Thyroid gland (tissue), 4 donors: Measurements from ENCODE around the gene SREBF1. TPM values are rescaled to one million over a fixed set of nuclear protein-coding genes. Genes with fewer than 3 reads are reported as not detected.

Source experiments
- DNase-seq, 2 donors: peaks; one replicate each; pipeline ENCODE4 v3.0.0-alpha.2; 2019
- H3K27ac ChIP-seq, 3 donors: fragments of 200-600 bp; sonication (generic); 1 replicate in 2 of 3; 2 replicates in 1 of 3; pipeline ENCODE4 v1.5.1; 2016 to 2019; ENCODE audit warnings: mild to moderate bottlenecking in 1 of 3, moderate library complexity in 1 of 3
- H3K27me3 ChIP-seq: fragments of 200-600 bp; sonication (generic); one replicate; pipeline ENCODE4 v1.5.1; 2019
- H3K36me3 ChIP-seq, 2 donors: fragments of 200-600 bp; sonication (generic); one replicate each; pipeline ENCODE4 v1.5.1; 2016 to 2019
- H3K4me1 ChIP-seq, 2 donors: fragments of 200-600 bp; sonication (generic); one replicate each; pipeline ENCODE4 v1.5.1; 2017 to 2019
- H3K4me3 ChIP-seq, 3 donors: fragments of 200-600 bp; sonication (generic); replicated peaks in 1 of 3; 1 replicate in 2 of 3; 2 replicates in 1 of 3; pipeline ENCODE4 v1.5.1; 2016; ENCODE audit warnings: mild to moderate bottlenecking in 1 of 3
- H3K9me3 ChIP-seq: fragments of 200-600 bp; sonication (generic); one replicate; pipeline ENCODE4 v1.5.1; 2017
- POLR2A ChIP-seq, 2 donors: fragments of 450-650 bp; IDR thresholded peaks; one replicate each; pipeline ENCODE4 v1.6.1; 2017; ENCODE audit warnings: antibody characterized with exemption in 2 of 2, mild to moderate bottlenecking in 2 of 2, moderate library complexity in 1 of 2
- WGBS, 2 donors: methylation state at CpG; one replicate each; pipeline ENCODE4 v1.1.5; 2017; 5-methylcytosine and 5-hydroxymethylcytosine counted together
- intact Hi-C: fragments of 100-400 bp; cut with DNase I; formaldehyde crosslinking; loops from one replicate; pipeline ENCODE4 v1.15.1; 2023
- total RNA-seq, 4 donors: library from RNA; depleted of rRNA; stranded (reverse); fragments of >200 nt; gene quantifications; one replicate each; pipeline ENCODE4 v1.2.3, GENCODE V29; 2016
- TF ChIP-seq, protein P1 (sequence below), 6 experiments: fragments of 200-600 bp in 3 of 6; fragments of 450-650 bp in 3 of 6; sonication (generic) in 3 of 6; IDR thresholded peaks; one replicate each; pipeline ENCODE4 v1.5.1; 2016 to 2019; ENCODE audit warnings: antibody characterized with exemption in 6 of 6, mild to moderate bottlenecking in 2 of 6, inconsistent platforms in 1 of 6, moderate library complexity in 1 of 6

The SREBF1 gene
- total RNA-seq, 4 donors from 2014 or later: 44.6 to 89.4 (median 63.0) TPM

- Histone ChIP-seq H3K4me1 (peaks cover 22 to 28% of the 10 kb centered on the region in 2 donors), H3K27ac (no peak overlapping the region), H3K4me3 (no peak overlapping the region), H3K27me3 (no peaks in the 10 kb centered on the region), H3K36me3 (peaks cover 4 to 43% of the 10 kb centered on the region in 2 donors), H3K9me3 (no peaks in the 10 kb centered on the region)
- TF ChIP-seq, protein P1, sequence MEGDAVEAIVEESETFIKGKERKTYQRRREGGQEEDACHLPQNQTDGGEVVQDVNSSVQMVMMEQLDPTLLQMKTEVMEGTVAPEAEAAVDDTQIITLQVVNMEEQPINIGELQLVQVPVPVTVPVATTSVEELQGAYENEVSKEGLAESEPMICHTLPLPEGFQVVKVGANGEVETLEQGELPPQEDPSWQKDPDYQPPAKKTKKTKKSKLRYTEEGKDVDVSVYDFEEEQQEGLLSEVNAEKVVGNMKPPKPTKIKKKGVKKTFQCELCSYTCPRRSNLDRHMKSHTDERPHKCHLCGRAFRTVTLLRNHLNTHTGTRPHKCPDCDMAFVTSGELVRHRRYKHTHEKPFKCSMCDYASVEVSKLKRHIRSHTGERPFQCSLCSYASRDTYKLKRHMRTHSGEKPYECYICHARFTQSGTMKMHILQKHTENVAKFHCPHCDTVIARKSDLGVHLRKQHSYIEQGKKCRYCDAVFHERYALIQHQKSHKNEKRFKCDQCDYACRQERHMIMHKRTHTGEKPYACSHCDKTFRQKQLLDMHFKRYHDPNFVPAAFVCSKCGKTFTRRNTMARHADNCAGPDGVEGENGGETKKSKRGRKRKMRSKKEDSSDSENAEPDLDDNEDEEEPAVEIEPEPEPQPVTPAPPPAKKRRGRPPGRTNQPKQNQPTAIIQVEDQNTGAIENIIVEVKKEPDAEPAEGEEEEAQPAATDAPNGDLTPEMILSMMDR (IDR thresholded peaks at IDR 0.05): no peak
- no peak for TF ChIP-seq POLR2A (IDR thresholded peaks at IDR 0.05)
- DNase-seq: no peak
- intact Hi-C loops: loop anchor here (10.0 kb wide), 1 partner anchor 180 kb away; the partner anchor contains the start of gene RAI1
- WGBS, 2 donors: 83 to 95% methylated on average over 1 of the region's 1 CpG
Measured at GRCh38 chr17:17865035-17865434, 28.2 kb upstream of the SREBF1 start.

GRCh38 chr17:17860766-17861107 is 24.0 kb upstream of the SREBF1 start:
- DNase-seq: peak in 1 of 2 donors; percentile 48
- 31 to 45% methylated on average over 3 to 5 of the region's 5 CpGs for WGBS, 2 donors
- H3K4me3 ChIP-seq: no peak overlapping the region
- H3K27ac ChIP-seq: peak overlapping the region in 2 of 3 donors; percentile 49 to 56
- intact Hi-C loops: loop anchor here (2.0 to 10.0 kb wide), 2 partner anchors 48 to 176 kb away; partner anchors contain the start of gene RAI1
- H3K36me3 ChIP-seq: peaks cover 0 to 9% of the 10 kb centered on the region in 2 donors
- H3K27me3 ChIP-seq: no peaks in the 10 kb centered on the region
- no peak for TF ChIP-seq POLR2A (IDR thresholded peaks at IDR 0.05)
- TF ChIP-seq, protein P1 (IDR thresholded peaks at IDR 0.05): no peak
- peaks cover 26 to 38% of the 10 kb centered on the region in 2 donors for H3K4me1 ChIP-seq
- H3K9me3 ChIP-seq: no peaks in the 10 kb centered on the region

- intact Hi-C loops: loop anchor here (2.0 to 10.0 kb wide), 3 partner anchors 47 to 175 kb away; partner anchors contain the start of genes ATPAF2, GID4 and RAI1
- H3K4me1 ChIP-seq: peaks cover 32 to 44% of the 10 kb centered on the region in 2 donors
- no peaks in the 10 kb centered on the region for H3K9me3 ChIP-seq
- peaks cover 0 to 9% of the 10 kb centered on the region in 2 donors for H3K36me3 ChIP-seq
- TF ChIP-seq POLR2A (IDR thresholded peaks at IDR 0.05): no peak
- TF ChIP-seq, protein P1 (IDR thresholded peaks at IDR 0.05): peak; percentile 92 to 99 (median 96)
- H3K4me3 ChIP-seq: no peak overlapping the region
- H3K27ac ChIP-seq: peak overlapping the region in 2 of 3 donors; percentile 46 to 49
- no peaks in the 10 kb centered on the region for H3K27me3 ChIP-seq
- peak; percentile 76 to 84 for DNase-seq
- WGBS, 2 donors: 17 to 53% methylated on average over 5 of the region's 9 CpGs
Measured at GRCh38 chr17:17859909-17860765, 23.4 kb upstream of the SREBF1 start.

- TF ChIP-seq POLR2A (IDR thresholded peaks at IDR 0.05): no peak
- TF ChIP-seq, protein P1 (IDR thresholded peaks at IDR 0.05): no peak
- no peak overlapping the region for H3K4me3 ChIP-seq
- 95 to 98% methylated on average over 4 of the region's 4 CpGs for WGBS, 2 donors
- DNase-seq: no peak
- H3K27ac ChIP-seq: peak overlapping the region in 2 of 3 donors; percentile 67 to 76
- peaks cover 44 to 68% of the 10 kb centered on the region in 2 donors for H3K4me1 ChIP-seq
- intact Hi-C loops: loop anchor here (10.0 kb wide), 1 partner anchor 177 kb away; the partner anchor contains the start of genes ATPAF2 and GID4
- H3K36me3 ChIP-seq: peaks cover 0 to 6% of the 10 kb centered on the region in 2 donors
- H3K27me3 ChIP-seq: no peaks in the 10 kb centered on the region
- H3K9me3 ChIP-seq: no peaks in the 10 kb centered on the region
Measured at GRCh38 chr17:17857496-17857895, 20.7 kb upstream of the SREBF1 start.

GRCh38 chr17:17856386-17856785 is 19.6 kb upstream of the SREBF1 start:
- H3K36me3 ChIP-seq: no peaks in the 10 kb centered on the region
- DNase-seq: no peak
- H3K4me3 ChIP-seq: no peak overlapping the region
- intact Hi-C loops: loop anchor here (10.0 kb wide), 1 partner anchor 178 kb away; the partner anchor contains the start of genes ATPAF2 and GID4
- H3K4me1 ChIP-seq: peaks cover 53 to 76% of the 10 kb centered on the region in 2 donors
- H3K27ac ChIP-seq: peak overlapping the region; percentile 63 to 76 (median 67)
- 80 to 100% methylated on average over 1 of the region's 2 CpGs for WGBS, 2 donors
- no peaks in the 10 kb centered on the region for H3K9me3 ChIP-seq
- TF ChIP-seq, protein P1 (IDR thresholded peaks at IDR 0.05): no peak
- no peak for TF ChIP-seq POLR2A (IDR thresholded peaks at IDR 0.05)
- no peaks in the 10 kb centered on the region for H3K27me3 ChIP-seq
